Fibroblast of lung (primary cell): ENCODE results near the gene MOBP.

Source experiments
- CTCF ChIP-seq, 2 donors: IDR thresholded peaks in 1 of 2; conservative IDR thresholded peaks in 1 of 2; 1 replicate in 1 of 2; 2 replicates in 1 of 2; pipeline ENCODE4 v1.5.1; 2011 to 2012; ENCODE audit warnings: low read length in 2 of 2, control low read depth in 1 of 2, inconsistent platforms in 1 of 2, low read depth in 1 of 2, mild to moderate bottlenecking in 1 of 2
- EZH2 ChIP-seq: IDR thresholded peaks from 2 replicates; pipeline ENCODE4 v1.5.1; 2012; ENCODE audit warnings: low read length, control low read depth, mild to moderate bottlenecking; ENCODE audit errors: missing control alignments

GRCh38 chr3:39438880-39439279, 28.6 kb upstream of the MOBP start:
- TF ChIP-seq CTCF (conservative IDR thresholded peaks at IDR 0.05 in 1 of 2, IDR thresholded peaks at IDR 0.05 in 1 of 2; ENCODE audit: low read depth in 1 of 2, low read length in 2 of 2) (no peak), EZH2 (no peak)
